Stimulated activated CD4-positive, alpha-beta T cell treated with anti-CD3 and anti-CD28 coated beads, Interleukin-4, amount 100 ng/mL, for 24 hours (primary cell): ENCODE data around the gene ARL10.

ENCODE experiments used
- DNase-seq: peaks from one replicate; pipeline ENCODE4 v3.0.0-alpha.2; 2020

Gene ARL10

GRCh38 chr5:176362233-176362490 lies 3.1 kb upstream of the ARL10 start:
- no peak for DNase-seq

- no peak for DNase-seq
These were observed 429 bp upstream of the ARL10 start for GRCh38 chr5:176364765-176365350.

GRCh38 chr5:176366232-176366894 lies 1.1 kb downstream of the ARL10 start:
- DNase-seq: no peak

GRCh38 chr5:176368726-176369125 lies 3.4 kb downstream of the ARL10 start:
- DNase-seq: no peak

GRCh38 chr5:176369934-176370711 lies 4.8 kb downstream of the ARL10 start:
- no peak for DNase-seq

GRCh38 chr5:176371621-176372539 lies 6.6 kb downstream of the ARL10 start:
- DNase-seq: no peak

GRCh38 chr5:176373100-176373818 lies 8.0 kb downstream of the ARL10 start:
- no peak for DNase-seq

- DNase-seq: no peak
These were observed 14.6 kb downstream of the ARL10 start for GRCh38 chr5:176379881-176380280.

- no peak for DNase-seq
These were observed 16.1 kb downstream of the ARL10 start for GRCh38 chr5:176381423-176381822.

GRCh38 chr5:176381979-176382378 lies 16.7 kb downstream of the ARL10 start:
- no peak for DNase-seq

GRCh38 chr5:176382721-176383120 lies 17.4 kb downstream of the ARL10 start:
- DNase-seq: no peak

- DNase-seq: no peak
These were observed 18.1 kb downstream of the ARL10 start for GRCh38 chr5:176383248-176383905.

- DNase-seq: no peak
These were observed 18.7 kb downstream of the ARL10 start for GRCh38 chr5:176383961-176384360.

- no peak for DNase-seq
These were observed 19.2 kb downstream of the ARL10 start for GRCh38 chr5:176384366-176384930.

- no peak for DNase-seq
These were observed 19.7 kb downstream of the ARL10 start for GRCh38 chr5:176384991-176385390.

- DNase-seq: no peak
These were observed 21.2 kb downstream of the ARL10 start for GRCh38 chr5:176386491-176386890.

GRCh38 chr5:176387384-176387925 lies 22.2 kb downstream of the ARL10 start:
- DNase-seq: no peak

- DNase-seq: no peak
These were observed 22.7 kb downstream of the ARL10 start for GRCh38 chr5:176388003-176388443.

GRCh38 chr5:176388444-176389134 lies 23.3 kb downstream of the ARL10 start, which contains the start of the genes HIGD2A and NOP16:
TSS of gene HIGD2A (plus strand) at chr5:176388751. CDS start at chr5:176388820, 69 bp downstream.
TSS of gene NOP16 (minus strand) at chr5:176388598. CDS start at chr5:176388539, 59 bp downstream.
- peak; percentile 100 for DNase-seq
